NCI-H345 treated with DMSO at 0.1 percent for 48 hours (cell line): ENCODE results near the gene TMEM176B.
A peak's percentile ranks its signal among the peaks of the same experiment; 100 is the strongest.
"Not testable (repeated sequence)": the region's sequence is repeated elsewhere in the genome, so short reads cannot be mapped to it uniquely, and the experiment has no call there.

ENCODE experiments used
- DNase-seq: peaks from one replicate; lab custom pipeline; 2025; ENCODE audit not compliant: unreplicated experiment; lab: John Stamatoyannopoulos, UW

TMEM176B gene

DNA sequence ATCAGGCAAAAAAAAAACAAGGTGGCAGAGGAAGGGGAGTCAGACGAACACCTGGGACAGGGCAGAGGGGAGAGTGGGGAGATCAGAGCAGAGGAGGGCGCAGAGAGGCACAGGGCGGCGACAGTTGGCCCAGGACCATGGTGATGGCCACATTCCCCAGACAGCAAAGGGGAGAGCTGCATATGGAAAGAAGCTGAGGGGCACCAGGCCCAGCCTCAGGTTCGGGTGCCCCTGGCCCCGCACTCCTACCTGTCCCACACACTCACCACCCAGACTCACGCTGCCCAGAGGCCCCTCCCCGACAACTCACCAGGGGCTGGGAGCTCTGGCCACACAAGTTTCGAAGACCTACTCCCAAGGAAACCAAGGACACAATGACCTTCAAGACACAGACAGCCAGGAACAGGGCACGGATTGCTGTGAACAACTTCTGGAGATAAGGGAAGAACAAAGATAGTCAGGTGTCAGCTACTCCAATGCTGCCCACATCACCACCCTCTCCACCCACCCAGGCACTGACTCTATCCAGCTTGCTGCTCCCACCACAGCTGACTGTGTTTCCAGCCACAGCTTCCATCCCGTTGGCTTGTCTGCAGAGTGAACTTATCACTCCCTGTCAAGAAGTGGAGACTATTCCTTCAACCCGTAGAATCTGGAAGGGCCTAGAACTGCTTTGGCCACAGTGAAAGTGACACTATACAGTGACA lies 8.3 kb downstream of the TMEM176B start:
- DNase-seq = no peak

DNA sequence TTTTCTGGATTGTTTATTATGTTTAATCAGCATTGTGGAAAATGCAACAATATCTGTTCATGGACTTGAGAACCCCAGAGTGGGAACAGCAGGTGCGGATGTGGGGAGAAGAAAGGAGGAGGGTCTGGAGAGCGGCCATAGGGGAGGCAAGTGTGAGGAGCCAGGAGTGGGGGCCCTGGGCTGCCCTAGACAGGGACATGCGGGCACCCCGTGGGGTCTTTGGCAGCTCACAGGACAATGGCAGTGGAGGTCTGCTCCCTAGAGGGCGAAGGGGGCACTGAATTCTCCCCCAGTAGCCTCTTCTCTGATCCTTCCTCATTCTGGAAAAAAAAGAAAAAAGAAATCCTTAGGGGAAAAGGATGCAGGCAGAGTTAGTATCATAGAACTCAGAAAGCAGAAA lies 8.9 kb downstream of the TMEM176B start:
- DNase-seq = no peak

DNA sequence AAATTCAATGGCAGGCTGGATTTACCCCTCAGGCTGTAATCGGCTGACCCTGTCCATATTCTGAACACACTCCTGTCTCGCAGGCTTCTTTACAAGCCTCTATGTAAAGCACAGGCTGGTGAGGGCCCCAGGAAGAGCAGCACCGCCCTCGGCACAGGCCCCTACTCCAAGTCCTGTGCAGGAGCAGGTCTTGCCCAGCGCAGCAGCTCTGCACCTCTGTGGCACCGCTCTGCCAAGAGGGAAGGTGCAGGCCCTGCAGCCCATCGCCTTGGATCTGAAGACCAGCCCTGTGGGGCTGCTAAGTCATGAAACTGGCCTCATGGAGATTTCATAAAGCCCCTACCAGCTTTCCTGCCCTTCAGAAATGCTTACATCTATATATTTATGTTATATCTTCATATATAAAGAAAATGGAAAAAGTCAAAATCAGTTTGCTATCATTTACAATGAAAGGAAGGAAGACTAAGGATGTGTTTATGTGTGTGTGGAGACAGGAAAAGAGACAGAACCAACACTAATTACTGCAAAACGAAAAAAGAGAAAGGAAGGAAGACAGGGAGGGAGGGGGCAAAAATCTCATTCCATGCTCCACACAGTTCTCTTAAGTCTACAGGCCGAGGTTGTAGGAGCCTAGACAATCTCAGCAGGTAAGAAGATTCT lies 9.6 kb downstream of the TMEM176B start:
- no peak for DNase-seq

DNA sequence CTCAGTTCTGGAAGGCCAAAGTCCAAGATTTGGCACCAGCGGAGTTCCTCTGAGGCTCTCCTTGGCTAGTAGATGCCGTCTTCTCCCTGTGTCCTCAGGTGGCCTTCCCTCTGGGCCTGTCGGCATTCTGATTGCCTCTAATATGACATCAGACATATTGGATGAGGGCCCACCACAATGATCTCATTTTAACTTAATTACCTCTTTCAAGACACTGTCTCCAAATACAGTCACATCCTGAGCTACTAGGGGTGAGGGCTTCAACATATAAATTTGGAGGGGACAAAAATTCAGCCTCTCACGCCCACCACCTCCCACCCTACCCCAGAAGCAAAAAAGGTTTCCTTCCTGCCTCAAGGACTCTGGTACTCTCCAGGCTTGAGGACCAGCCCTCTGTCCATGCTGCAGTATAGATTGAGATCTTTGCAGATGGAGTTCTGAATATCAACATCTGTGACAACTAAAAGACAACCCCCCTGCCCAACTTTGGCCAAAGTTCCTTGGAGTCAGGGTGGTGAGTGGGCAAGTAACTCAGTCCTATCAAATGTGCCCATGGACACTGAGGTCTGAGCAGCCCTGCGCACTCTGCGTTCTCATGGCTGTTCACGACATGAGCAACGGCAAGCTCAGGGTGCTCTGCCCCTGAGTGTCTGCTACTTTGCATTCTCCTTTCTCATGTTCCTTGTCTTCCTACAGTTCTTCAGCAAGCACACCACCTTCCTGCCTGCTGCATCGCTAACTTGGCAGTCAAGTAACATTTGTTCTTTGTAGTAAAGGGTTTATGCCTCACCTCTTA lies 11.5 kb downstream of the TMEM176B start:
- DNase-seq = no peak

DNA sequence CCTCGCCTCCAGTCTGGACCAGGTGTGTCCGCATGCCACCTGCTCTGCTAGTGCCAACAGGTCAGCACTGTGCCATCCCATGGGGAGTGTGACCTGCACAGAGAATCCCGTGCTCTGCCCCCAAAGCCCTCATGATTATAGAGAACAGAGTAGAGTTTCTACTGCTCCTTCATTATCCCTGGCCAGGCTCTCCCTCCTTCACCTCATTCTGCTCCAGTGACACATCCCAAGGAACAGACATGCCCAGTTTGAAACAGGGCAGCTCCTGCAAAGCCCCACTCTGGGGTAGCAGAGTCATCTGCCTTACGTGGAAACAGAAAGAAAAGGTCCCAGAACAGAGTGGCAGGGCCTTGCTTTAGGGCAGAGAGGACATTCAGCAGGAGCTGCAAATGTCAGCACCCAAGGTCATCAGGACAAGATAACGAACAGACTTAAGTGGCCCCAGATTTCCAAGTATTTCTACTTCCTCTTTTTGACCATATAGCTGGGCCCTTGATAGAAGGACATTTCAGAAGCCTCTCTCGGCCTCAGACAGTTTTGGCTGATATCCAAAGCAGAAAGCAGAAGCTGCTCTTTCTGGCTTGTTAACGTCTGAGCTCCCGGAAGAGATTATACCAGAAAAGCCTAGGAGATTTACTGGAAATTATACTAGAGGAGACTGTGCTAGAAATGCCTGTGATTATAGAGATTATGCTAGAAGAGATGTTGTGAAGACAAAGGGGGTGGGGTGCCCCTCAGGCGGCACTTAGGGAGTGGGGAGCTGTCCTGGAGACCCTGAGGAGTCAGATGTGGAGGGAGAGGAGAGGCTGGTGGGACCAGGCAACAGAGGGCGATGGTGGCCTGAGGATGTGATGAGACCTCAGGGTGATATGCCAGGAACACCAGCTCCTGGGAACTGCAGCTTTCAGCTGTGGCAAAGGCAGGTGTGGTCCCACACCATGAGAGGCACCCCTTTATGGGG lies 12.6 kb downstream of the TMEM176B start:
- no peak for DNase-seq

DNA sequence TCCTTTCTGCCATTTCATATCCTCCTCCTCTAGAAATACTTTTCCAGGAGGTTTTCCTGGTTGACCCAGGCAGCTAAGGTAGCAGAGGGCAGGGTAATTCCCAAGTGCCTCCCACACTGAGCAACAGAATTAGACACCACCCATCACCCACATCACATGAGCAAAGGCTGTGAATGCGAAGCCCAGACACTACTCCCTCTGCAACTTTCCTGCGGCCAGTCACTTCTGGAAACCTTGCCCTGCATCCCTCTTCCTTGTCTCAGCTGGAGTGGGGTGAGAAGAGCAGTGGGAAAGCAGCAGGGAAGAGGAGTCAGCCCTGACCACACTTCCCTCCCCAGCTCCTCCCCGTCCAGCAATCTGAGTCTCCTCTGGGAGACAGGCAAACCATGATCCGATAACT lies 15.2 kb downstream of the TMEM176B start:
- DNase-seq = no peak

DNA sequence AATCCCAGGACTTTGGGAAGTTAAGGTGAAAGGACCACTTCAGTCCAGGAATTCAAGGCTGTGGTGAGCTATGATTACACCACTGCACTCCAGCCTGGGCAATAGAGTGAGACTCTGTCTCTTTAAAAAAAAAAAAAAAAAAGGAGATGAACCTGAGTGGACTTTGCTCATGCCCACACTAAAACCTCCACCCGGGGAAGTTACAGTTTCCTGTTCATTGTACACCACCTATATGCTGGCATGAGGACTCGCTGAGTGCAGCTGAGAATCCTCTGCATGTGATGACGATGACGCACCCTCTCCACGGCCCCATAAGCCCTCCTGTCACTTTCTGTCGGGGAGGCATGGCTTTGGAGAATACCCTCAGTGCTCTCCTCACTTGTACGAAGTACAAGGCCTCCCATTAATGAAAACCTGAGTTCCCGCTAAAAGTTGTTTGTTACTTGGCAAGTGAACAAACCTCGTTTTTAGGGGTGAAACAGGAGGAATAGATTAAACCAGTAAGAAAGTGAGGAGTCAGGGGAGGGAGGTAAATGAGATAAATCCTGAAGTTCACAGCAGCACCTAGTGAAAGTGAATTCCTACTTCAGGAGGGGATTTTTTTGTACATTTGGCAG lies 15.9 kb downstream of the TMEM176B start:
- no peak for DNase-seq

DNA sequence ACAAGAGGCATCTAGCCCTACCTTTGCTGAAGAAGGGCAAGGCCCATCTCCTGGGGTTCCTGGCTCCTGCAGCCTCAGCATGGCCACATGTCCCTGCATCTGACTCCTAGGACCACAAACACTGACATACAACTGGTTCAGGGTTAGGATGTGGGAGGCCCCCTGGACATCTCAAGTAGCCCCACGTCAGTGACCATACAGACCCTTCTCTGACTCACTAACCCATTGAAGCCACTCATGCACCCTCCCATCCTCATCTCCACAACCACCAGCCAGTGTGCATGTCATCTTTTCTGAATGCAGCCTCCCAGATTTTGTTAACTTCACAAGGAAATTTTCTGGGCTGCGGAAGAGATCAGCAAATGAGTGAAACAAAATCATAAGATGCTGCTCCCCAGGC lies 18.2 kb downstream of the TMEM176B start:
- no peak for DNase-seq

DNA sequence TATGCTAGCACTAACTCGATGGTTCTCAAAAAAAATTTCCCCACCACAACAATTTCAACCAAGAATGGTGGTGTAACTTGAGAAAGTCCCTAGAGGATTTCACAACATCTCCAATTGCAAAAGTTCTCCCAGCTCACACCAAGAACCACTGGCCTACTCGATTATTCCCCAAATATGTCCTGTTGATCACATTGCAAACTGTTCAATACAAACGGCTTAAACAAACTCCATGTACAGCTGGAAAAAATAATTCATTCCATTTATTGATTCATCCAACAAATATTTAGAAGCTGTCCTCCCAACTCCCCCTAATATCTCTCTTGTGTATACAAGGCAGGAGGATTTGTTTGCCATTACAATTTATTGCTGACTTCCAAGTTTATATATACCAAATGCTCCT lies 19.1 kb downstream of the TMEM176B start:
- DNase-seq = no peak

DNA sequence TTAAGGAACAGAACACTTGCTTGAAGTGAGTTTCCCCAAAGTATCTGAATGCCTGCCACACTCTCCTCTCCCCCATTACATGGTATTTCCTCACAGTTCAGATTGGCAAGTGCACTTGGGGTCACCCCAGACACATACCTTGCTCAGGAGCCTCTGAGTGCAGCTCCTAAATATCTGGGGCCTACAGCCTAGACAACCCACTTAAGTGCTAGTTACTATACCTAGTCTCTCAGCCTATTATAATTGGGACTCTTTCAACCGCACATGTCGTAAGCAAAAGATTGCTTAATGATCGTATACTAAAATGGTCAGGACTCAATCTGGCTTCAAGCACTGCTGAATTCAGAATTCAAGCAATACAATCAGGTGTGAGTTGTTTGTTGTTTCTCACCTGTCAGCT lies 19.9 kb downstream of the TMEM176B start:
- no peak for DNase-seq

DNA sequence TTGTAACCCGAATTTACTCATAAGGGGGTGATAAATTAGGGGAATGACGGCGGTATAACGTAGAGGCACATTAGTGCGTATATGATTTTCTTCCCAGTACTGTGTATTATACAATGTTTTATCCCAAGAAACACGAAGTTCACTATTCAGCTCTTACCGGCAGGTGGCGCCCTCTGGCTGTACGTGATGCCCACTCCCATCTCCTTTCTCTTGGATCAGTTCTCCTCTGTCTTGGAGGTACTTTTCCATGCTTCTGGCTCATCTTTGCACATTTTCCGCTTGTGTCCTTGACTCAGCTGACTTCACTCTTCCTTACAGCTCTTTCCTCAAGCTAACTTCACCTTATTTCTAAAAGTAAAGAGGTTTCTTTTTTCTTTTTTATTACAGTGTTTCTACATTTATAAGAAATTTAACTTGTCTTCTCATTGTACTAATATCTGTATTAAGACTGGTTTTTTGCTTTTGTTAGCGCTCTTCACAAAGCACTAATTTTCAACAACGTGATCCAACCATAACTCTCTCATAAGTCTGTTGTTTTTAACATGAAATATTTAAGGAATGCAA lies 21.3 kb downstream of the TMEM176B start:
- peak; percentile 69 for DNase-seq

DNA sequence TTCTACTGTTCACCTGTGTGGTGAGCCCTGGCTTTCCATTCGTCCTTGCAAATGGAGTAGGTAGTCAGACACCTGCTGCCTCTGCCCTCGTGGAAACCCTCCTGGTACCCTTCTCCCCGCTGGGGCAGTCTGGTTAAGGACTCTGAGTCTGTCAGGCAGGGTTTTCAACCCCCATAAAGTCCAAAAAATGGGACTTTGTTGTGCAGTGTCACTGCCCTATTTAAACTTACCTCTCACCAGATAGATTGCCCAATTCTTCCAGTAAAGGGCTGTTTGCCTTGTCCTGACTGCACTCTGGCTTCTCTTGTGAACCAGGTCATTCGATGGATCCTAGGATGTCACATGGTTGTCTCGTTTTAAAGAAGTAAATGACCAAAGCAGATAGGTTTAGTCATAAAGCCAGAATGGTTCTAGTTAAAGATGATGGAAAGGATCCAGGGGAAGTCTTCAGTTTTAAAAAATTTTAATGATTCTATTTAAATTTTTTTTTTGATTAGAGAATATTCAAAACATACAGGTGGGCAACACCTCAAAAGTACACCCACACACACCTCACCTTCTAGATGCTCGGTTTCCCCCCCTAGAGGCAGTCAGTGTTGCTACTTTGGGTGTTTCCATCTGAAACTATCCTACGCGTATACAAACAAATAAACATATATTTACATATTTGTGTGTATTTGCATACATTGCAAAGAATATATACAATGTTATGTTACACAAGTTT lies 22.0 kb downstream of the TMEM176B start:
- no peak for DNase-seq

DNA sequence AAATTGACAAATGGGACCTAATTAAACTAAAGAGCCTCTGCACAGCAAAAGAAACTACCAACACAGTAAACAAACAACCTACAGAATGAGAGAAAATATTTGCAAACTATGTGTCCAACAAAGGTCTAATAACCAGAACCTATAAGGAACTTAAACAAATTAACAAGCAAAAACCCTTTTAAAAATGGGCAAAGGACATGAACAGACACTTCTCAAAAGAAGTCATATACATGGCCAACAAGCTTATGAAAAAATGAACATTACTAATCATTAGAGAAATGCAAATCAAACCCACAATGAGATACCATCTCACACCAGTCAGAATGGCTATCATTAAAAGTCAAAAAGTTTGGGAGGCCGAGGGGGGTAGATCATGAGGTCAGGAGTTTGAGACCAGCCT lies 26.0 kb downstream of the TMEM176B start:
- not testable (repeated sequence) for DNase-seq

DNA sequence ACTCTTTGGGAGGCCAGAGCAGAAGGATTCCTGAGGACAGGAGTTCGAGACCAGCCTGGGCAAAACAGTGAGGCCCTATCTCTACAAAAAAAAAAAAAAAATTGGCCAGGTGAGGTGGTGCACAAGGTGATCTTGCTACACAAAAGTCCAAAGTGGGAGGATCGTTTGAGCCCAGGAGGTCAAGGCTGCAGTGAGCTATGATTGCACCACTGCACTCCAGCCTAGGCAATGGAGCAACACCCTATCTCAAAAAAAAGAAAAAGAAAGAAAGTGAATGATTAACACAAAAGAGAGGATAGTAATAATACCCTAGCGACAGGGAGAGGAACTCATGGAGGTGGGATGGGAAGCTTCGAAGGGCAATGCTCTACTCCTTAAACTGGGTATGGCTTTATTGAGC lies 30.4 kb downstream of the TMEM176B start:
- DNase-seq = no peak

DNA sequence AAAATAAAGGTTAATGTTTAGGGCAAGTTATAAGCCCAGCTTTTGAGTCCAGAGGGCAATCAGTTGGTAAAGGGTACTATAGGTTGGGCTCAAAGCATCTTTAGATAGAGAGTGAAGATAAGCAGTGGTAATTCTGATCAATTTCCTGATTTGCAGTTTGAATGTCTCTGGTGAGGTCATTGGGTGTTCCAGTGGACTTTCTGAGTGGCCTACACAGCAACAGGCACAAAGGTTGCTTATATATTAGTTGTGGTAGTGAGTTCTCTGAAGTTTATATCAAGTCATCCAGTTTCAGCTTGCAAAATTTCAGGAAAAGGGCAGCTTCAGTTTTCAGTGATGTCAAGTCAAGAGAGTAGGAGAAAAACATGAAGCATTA lies 33.8 kb downstream of the TMEM176B start:
- no peak for DNase-seq

DNA sequence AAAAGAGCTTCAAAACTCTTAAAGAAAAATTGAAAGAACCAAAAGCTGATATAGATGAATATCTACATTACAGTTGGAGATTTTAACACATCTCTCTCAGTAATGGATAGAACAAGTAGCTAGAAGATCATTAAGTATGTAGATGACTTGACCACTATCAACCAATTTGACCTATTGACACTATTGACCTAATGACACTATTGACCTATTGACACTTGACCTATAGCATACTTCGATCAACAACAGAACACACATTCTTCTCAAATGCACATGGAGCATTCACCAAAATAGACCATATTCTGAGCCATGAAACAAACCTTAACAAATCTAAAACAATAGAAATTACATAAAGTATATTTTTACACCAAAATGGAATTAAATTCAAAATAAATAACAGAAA lies 40.7 kb downstream of the TMEM176B start:
- no peak for DNase-seq

DNA sequence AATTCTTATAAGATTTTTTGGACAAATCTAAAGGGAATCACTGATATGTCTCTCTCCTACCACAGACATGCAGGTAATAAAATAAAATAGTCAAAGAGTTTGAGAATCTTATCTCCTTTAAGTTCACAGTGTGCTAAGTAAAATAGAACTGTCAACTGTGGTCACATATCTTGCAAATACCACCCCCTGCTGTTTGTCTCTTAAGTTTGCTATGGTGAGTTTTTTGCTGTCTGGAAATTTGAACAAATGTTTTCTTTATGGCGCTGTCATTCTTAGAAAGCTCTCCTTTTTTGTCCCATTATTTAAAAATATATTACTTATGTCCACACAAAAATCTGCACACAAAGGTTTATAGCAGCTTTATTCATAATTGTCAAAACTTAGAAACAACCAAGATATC lies 43.3 kb downstream of the TMEM176B start:
- DNase-seq = no peak

DNA sequence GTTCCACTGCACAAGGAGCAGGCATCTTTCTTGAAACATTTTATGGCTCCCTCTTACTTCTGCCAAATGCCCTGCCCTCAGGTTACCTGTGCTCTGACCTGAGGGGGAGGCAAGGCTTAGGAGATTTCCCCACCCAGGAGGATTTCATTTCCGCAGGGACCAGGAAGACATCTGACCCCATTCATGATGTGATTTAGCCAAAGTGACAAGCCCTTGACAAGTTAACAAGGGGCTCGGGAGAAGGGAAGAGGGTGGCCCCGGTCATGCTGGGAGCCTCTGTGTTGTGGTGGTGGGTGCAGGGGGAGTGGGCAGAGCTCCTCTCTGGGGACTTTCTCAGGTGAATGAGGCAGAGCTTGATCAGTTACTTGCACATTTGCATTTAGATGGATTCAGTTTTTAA lies 44.0 kb downstream of the TMEM176B start:
- no peak for DNase-seq

DNA sequence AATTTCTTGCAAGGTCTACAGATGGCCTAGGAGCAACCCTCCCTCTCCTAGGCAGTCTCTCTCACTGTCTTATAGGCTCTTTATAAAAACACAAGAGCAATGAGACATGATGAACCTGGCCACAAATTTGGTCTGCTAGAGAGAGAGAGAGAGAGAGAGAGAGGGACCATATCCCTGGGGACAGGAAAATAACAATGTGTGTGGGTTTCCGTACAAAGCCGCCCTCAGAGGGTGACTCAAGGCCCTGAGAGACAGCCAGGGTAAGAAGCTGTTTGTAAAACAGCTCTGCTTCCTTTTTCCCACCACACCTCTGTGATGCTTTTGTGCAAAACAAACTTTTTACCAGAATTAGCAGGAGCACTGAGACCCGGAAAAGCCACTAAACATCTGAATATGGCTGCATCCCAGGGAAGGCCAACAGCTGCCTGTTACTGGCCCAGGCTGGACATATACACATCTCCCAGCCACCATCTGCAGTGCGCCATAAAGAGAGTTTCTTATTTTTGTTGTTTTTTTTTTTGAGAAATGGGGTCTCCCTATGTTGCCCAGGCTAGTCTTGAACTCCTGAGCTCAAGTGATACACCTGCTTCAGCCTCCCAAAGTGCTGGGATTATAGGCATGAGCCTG lies 44.6 kb downstream of the TMEM176B start:
- no peak for DNase-seq
